NCI-H2029 treated with DMSO at 0.1 percent for 48 hours (cell line): Measurements from ENCODE around the gene MAD1L1.

Experiments used
- DNase-seq: peaks from one replicate; lab custom pipeline; 2025; lab: John Stamatoyannopoulos, UW

Gene MAD1L1

GRCh38 chr7:2218444-2218785 is 14.3 kb downstream of the MAD1L1 start:
- no peak for DNase-seq

GRCh38 chr7:2217716-2218443 is 14.9 kb downstream of the MAD1L1 start:
- no peak for DNase-seq

DNA sequence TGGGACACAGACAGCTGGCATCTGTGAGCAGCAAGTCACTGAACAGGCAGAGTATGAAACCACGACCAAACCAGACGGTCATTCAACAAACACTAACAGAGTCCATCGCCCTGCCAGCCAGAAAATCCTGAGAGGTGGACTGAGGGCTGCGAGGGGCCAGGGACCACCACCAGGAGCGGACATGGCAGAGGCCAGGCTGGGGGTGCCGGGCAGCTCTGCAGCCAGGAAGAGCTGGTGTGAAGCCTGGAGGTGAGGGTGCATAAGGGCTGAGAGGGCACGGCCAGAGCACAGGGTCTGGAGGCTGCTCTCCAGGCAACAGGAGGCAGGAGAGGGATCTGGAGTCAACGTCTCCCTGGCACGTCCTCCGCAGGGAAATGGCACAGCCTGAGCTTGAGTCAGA is 15.5 kb downstream of the MAD1L1 start:
- no peak for DNase-seq

DNA sequence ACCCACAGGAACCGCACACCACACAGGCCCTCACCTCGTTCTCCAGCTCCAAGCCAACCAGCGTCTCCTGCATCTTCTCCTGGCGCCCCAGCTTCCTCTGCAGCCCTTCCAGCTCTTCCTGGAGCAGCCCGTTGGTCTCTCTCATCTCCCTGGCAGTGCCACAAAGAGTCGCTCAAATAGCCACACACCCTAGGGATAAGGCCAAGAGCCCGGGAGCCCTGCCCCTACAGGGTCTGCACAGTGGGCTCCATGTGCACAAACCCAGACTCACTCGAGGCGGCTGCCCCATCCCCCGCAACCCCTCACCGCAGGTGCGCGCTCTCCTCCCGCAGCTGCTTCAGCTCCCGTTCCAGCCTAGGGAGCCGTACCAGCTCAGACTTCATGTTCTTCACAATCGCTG is 16.9 kb downstream of the MAD1L1 start:
- no peak for DNase-seq

DNA sequence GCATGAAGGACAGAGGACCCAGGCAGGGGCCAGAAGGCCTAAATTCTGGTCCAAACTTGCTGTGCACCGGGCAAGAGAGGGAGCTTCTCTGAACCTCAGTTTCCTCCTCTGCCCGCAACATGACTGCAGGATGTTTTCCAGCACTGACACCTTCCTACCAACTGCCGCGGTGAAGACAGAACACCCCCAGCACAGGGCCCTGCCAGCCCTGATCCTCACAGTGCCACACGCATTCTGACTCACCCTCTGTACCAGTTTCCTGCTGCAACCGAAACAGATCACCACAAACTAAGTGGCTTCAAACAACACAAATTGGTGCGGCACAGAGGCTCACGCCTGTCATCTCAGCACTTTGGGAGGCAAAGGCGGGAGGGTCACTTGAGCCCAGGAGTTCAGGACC is 18.1 kb downstream of the MAD1L1 start:
- no peak for DNase-seq

DNA sequence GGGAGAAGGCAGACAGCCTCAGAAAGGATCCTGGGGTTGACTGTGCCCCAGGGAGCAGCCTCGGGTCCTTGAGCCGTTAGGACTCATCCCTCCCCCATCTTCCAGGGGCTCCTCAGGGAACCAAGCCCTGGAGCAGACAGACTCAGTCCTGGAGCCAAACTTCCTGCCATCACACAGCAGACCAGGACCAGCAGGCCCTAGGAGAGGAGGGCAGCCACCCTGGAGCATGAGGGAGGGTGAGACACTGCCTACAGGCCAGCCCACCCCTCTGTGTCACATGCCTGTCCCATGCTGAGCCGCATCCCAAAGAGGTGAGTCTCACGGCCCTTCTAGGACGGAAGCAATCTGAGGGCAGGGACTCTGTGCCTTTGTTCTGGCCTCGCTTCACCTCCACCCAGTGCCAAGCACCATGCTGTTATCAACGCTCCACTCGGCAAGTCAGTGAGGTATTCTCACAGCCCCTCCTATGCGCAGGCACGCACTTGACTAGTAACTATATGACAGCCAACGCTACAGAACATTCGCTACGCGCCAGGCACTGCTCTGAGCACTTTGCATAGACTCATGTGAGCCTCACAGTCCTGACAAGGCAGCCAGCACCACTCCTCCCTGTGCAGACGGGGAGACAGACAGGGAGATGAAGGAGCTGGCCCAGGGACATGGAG is 19.1 kb downstream of the MAD1L1 start:
- no peak for DNase-seq

DNA sequence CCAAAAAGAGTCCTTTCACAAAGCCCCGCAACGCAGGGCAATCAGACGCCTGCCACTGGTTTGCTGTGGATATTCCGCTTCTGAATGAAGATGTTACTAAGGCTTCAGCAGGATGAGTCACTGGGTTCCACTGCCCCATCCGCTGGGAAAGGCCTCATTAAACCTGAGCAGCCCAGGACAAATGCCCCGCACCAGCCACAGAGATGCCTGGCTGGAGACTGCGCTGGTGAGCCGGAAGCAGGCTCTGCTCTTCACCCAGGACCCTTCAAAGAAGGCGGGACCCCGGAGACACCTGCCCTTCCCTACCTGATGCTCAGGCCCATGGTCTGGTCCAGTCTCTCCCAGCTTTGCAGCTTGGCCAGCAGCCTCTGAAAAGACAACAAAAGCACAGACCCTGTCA is 19.8 kb downstream of the MAD1L1 start:
- no peak for DNase-seq

GRCh38 chr7:2211926-2212325 is 20.8 kb downstream of the MAD1L1 start:
- DNase-seq = no peak

DNA sequence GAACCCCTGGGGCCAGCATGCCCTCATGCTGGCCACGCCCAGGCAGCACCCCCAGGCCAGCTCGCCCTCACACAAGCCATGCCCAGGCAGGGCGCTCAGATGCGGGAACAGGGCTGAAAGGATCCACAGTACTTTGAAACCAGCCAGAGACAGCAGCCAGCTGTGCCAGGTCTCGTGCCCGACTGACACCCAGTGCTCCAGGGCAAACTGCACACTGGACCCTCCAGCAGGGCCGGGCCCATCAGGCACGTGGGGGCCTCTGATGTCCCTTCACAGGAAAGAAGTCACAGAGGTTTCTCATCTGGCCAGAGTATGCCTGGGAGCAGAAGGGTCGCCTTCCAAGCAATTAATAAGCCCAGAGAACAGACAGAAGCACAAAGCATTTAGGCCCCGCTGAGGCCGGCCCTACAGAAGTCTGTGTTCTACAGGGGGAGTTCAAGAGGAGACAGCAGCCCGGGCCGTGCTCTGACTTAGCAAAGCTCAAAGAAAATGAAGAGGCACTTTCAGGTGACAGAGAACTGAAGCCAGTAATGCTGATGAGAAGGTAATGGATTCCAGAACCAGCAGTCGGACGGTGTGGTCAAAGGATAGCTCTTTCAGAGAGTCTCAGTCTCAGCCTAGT is 21.4 kb downstream of the MAD1L1 start:
- DNase-seq = no peak

GRCh38 chr7:2210551-2211258 is 22.0 kb downstream of the MAD1L1 start:
- no peak for DNase-seq

DNA sequence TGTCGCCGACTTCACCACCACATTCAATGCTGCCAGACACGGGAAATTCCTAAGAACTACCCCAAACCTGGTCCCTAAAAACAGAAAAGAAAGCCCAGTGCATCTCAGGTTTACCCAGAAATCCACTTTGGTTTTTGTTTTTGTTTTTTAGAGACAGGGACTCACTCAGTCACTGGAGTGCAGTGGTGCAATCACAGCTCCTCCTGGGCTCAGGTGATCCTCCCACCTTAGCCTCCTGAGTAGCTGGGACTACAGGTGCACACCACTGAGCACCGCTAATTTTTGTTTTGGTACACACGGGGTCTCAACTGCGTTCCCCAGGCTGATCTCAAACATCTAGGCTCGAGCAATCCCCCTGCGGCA is 22.8 kb downstream of the MAD1L1 start:
- no peak for DNase-seq

DNA sequence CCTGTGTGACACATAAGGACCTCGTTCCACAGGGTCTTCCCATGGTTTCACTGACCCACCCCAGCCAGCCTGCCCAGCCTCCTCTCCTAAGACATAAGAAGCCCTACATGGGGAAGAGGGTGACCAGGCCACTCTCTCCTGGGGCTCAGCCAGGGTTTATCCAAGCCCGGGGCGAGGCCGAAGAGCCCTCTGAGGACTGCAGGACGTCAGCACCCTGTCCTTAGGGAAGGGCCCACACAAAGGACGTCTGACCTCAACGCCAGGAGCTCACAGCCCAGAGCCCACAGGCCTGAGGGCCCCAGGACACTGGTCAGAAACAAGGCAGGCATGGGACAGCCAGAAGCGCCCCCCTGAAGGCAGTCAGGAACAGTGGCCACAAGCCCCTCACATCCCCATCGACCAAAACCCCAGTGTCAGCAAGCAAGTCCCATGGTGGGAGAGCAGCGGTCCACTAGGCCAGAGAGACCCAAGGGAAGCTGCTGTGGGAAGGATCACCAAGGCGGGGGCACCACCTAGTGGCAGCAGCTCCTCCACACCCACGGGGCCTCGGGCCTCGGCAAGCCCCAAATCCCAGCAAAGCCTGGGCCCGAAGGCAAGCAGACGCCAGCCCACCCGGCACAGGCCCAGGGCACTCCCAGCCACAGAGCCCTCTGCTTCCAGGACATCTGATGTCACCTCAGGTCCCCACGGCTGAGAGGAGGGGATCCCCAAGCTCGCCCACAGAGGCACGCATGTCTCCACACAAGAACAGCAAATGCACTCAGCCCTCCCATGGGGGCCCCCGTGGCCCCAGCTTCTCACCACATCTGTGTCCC is 23.4 kb downstream of the MAD1L1 start:
- no peak for DNase-seq

DNA sequence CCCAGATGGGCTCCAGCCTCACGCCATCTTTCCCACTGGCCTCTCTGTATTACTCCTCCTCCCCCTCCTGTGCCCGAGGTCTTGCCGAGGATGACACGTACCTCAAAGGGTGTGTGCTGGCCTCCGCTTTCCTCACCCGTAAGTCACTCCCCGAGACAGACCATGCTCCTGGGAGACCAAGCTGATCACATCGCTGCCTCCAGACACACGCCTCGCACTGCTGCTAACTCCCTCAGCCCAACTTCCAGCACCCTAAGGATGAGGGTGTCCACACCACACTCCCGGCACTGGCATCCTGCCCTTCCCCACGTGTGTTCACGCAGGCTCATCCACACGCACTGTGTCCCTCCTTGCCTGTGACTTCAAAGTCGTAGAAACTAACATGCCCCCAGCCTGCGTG is 24.0 kb downstream of the MAD1L1 start:
- no peak for DNase-seq

DNA sequence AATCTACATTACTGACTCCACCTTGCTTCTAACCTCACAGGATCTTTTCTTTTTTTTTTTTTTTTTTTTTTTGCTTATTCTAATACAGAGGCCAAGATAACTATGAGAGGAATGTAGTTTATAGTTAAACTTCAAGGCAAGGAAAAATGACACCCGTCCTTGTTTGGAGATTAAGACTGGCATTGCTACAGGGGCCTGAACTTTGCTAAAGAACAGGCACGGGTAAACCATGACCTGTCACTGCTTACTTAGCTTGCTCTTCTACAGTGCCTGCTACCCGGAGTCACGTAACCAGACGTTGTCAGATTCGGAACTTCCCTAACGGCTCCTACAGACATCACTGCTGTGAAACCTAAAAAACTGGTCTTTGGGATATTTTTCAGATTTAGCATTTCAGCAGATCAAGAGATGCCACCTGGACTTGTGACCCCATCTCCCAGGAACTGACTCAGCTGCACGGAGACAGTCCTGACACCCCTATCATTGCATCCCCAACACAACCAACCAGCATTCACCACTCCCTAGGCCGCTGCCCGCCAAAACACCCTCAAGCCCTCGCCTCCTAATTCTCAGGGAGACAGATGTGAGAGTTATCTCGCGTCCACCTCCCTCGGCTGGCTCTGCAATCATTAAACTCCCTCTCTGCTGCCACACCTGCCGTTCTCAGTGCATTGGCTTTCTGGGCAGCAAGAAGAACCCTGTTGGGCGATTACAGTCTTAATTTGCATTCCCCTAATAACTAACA is 27.5 kb downstream of the MAD1L1 start:
- no peak for DNase-seq

GRCh38 chr7:2204446-2204845 is 28.3 kb downstream of the MAD1L1 start:
- DNase-seq = no peak

GRCh38 chr7:2203766-2204300 is 28.9 kb downstream of the MAD1L1 start:
- DNase-seq = no peak

- no peak for DNase-seq
These were observed 29.6 kb downstream of the MAD1L1 start for GRCh38 chr7:2202901-2203765.

- no peak for DNase-seq
These were observed 30.4 kb downstream of the MAD1L1 start for GRCh38 chr7:2202361-2202761.

GRCh38 chr7:2201686-2202360 is 30.9 kb downstream of the MAD1L1 start:
- DNase-seq = no peak

DNA sequence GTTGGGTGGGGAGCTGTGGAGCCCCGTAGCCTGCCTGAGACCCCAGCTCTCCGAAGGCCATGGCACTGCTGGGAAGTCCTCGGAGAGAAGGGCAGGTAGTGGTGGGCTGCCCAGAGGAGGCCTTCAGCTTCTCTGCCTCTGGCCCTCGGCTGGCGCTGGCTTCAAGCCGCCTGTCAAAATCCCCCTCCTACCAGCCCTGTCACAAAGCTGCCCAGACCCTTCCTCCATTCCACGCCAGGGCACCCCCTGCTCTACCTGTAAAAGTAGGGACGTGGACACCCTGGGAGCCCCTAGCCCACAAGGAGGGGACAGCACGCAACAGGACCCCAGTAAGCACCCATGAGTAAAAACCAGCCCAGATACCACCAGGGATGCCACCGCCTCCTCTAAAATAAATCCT is 31.6 kb downstream of the MAD1L1 start:
- no peak for DNase-seq
